Ovary (tissue), 9 donors: ENCODE results near the gene PTPRG. TPM values are rescaled to one million over a fixed set of nuclear protein-coding genes. Genes with fewer than 3 reads are reported as not detected.

Experiments used
- DNase-seq, 5 donors: peaks; one replicate each; pipeline ENCODE4 v3.0.0-alpha.2; 2019 to 2020
- H3K27ac ChIP-seq, 2 donors: fragments of 200-600 bp; one replicate each; pipeline versions ENCODE4 v1.5.1 to v1.8.0; 2019 to 2022
- H3K27me3 ChIP-seq: fragments of 200-600 bp; one replicate; pipeline ENCODE4 v1.8.0; 2022
- H3K36me3 ChIP-seq: fragments of 200-600 bp; sonication (generic); one replicate; pipeline ENCODE4 v1.5.1; 2019
- H3K4me1 ChIP-seq: one replicate; pipeline ENCODE4 v1.8.1; 2013; ENCODE audit warnings: mild to moderate bottlenecking, moderate library complexity; ENCODE audit not compliant: insufficient read depth
- H3K4me3 ChIP-seq: fragments of 200-600 bp; sonication (generic); one replicate; pipeline ENCODE4 v1.5.1; 2017
- H3K9me3 ChIP-seq, 2 donors: fragments of 200-600 bp in 1 of 2; sonication (generic) in 1 of 2; one replicate each; pipeline versions ENCODE4 v1.5.1 to v1.8.1; 2013 to 2019; ENCODE audit warnings: mild to moderate bottlenecking in 1 of 2, moderate library complexity in 1 of 2
- CTCF ChIP-seq, 3 donors: fragments of 450-650 bp in 2 of 3; fragments of 200-600 bp in 1 of 3; IDR thresholded peaks; one replicate each; pipeline versions ENCODE4 v1.5.1 to v1.8.0; 2016 to 2022; ENCODE audit warnings: antibody characterized with exemption in 3 of 3, mild to moderate bottlenecking in 1 of 3
- EP300 ChIP-seq: sonication (generic); formaldehyde crosslinking; IDR thresholded peaks from one replicate; pipeline ENCODE4 v1.6.1; 2017; ENCODE audit warnings: antibody characterized with exemption
- POLR2A ChIP-seq: fragments of 450-650 bp; IDR thresholded peaks from one replicate; pipeline ENCODE4 v1.6.1; 2017; ENCODE audit warnings: antibody characterized with exemption, mild to moderate bottlenecking, moderate library complexity
- WGBS, 3 donors: extraction: QIAGEN DNeasy Blood & Tissue Kit in 1 of 3; methylation state at CpG; one replicate each; pipeline versions ENCODE4 v1.1.5 to v1.1.7; 2013 to 2017; 5-methylcytosine and 5-hydroxymethylcytosine counted together
- intact Hi-C, 4 donors: fragments of 100-400 bp; cut with DNase I; formaldehyde crosslinking; loops; one replicate each; pipeline versions ENCODE4 v1.11.0 to v1.15.1; 2022 to 2023
- polyA plus RNA-seq, 2 donors: library from polyadenylated mRNA; stranded (reverse); fragments of 200-250 nt in 1 of 2; fragments of 350-450 nt in 1 of 2; fragmentation: Illumina TruSeq in 1 of 2; extraction: RNeasy Lipid Tissue Mini Kit (QIAGEN cat#74804) in 1 of 2; gene quantifications; one replicate each; pipeline ENCODE4 v1.2.3, GENCODE V29; 2013 to 2014
- total RNA-seq, 7 donors: library from RNA; depleted of rRNA in 2 of 7; stranded (reverse); fragments of >200 nt in 2 of 7; fragmentation: NEBNext Ultra II Directional in 3 of 7; extraction: Animal tissue kit (Norgen Biotek cat#: 25700) in 3 of 7; gene quantifications; one replicate each; pipeline versions ENCODE4 v1.1.0 to v1.2.4, GENCODE V29; 2016 to 2023
- donor health status: DM: no; HTN: no; CAD: no; lungs with moderate emphysema.
- donor health status: DM: no; HTN: no; CAD: no.
- donor health status: Bipolar disorder and iron deficiency.
- donor health status: DM: yes; HTN: yes; CAD: no.
- donor health status: DM: no; HTN: no; CAD: no.
- donor health status: DM: yes; HTN: yes; CAD: no.

The PTPRG gene
- total and polyA plus RNA-seq, 9 donors, result 18.2 to 87.9 (median 47.7) TPM

DNA sequence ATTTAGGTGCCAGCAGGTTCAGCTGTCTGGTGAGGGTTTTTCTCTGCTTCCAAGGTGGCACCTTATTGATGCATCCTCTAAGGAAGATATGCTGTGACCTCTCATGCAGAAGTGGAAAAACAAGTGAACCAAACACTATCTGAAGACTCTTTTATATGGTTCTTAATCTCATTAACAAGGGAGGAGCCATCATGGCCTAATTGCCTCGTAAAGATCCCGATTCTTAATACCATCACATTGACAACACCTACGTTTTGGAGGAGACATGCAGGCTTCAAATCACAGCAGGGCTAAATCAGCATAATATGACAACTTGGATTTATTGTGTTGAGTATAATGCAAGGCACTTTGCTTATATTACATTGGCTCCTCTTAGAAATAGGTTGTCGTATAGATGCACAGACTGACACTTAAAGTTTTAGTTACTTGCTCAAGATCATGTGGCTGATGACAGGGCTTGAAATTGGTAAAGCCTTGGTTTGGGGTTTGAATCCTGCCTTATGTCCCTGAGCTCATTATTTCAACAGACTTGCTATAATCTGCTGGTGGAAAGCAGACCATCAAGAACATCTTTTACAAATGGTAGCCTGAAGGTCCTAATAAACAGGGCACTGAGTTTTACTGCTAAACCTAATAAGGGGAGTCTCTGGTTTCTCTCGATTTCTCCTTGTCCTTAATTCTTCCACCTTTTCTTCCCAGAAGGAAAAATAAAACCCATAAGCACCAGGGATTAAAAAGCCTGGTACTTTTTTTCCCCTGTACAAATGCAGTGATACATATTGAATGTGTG, 88.2 kb downstream of the PTPRG start:
- no peaks in the 10 kb centered on the region for H3K27me3 ChIP-seq
- no peak overlapping the region for H3K27ac ChIP-seq
- no peak overlapping the region for H3K4me3 ChIP-seq
- H3K9me3 ChIP-seq, result no peaks in the 10 kb centered on the region
- no peak for TF ChIP-seq CTCF (IDR thresholded peaks at IDR 0.05)
- no peak for TF ChIP-seq POLR2A
- TF ChIP-seq EP300, result no peak
- peaks cover 3% of the 10 kb centered on the region for H3K4me1 ChIP-seq
- intact Hi-C loops, result no loop called here
- 76 to 77% (median 76%) methylated on average over 5 of the region's 5 CpGs for WGBS, 3 donors
- no peak for DNase-seq
- H3K36me3 ChIP-seq, result no peaks in the 10 kb centered on the region

- DNase-seq, result peak; percentile 63 to 83 (median 80)
Observed at GRCh38 chr3:61650276-61650675, 88.9 kb downstream of the PTPRG start.

DNA sequence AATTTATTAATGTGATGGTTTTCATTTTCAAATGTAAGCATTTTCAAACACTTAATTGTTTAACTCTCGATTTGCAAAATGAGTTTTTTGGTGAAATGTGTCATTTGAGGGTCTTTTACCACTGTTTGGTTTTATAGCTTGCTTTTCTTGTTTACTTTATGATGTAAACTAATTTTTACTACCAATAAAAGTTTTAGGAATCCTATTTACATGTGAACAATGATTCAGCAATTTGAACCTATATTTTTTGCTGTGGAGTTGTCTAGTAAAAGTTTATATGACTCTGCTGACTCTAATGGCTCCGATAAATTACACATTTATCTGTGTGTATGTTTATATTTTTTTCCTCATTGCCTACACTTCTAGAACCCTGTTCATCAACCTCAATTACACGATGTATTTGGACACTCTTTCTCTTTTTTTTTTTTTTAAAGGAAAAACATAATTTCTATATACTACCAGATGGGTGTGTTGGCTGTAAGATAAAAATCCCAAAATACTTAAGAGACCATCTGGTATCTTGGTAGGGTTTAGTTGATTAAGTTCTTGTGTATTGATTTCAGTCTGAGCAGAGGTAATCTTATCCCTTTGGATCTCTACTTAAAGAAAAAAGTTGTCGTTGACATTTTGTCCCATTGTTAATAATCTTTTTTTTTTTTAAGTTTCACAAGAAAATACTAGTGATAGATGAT, 89.5 kb downstream of the PTPRG start:
- Histone ChIP-seq H3K4me3 (no peak overlapping the region), H3K9me3 (no peaks in the 10 kb centered on the region), H3K4me1 (peaks cover 3% of the 10 kb centered on the region), H3K27me3 (no peaks in the 10 kb centered on the region), H3K36me3 (no peaks in the 10 kb centered on the region), H3K27ac (no peak overlapping the region)
- TF ChIP-seq EP300 (no peak), CTCF (IDR thresholded peaks at IDR 0.05) (no peak), POLR2A (no peak)
- intact Hi-C loops, result no loop called here
- 48 to 55% (median 53%) methylated on average over 4 of the region's 4 CpGs for WGBS, 3 donors
- no peak for DNase-seq

More at GRCh38 chr3:61650276-61650675, 88.9 kb downstream of the PTPRG start:
- Histone ChIP-seq H3K4me3 (no peak overlapping the region), H3K27ac (no peak overlapping the region), H3K9me3 (no peaks in the 10 kb centered on the region), H3K27me3 (no peaks in the 10 kb centered on the region), H3K36me3 (no peaks in the 10 kb centered on the region), H3K4me1 (peaks cover 3% of the 10 kb centered on the region)
- WGBS, 3 donors, result 12 to 48% (median 15%) methylated on average over 7 of the region's 7 CpGs
- TF ChIP-seq POLR2A, result no peak
- TF ChIP-seq CTCF (IDR thresholded peaks at IDR 0.05), result no peak
- TF ChIP-seq EP300, result no peak
- intact Hi-C loops, result no loop called here

GRCh38 chr3:61657689-61658088, 96.3 kb downstream of the PTPRG start:
- TF ChIP-seq EP300 (no peak), CTCF (IDR thresholded peaks at IDR 0.05) (no peak), POLR2A (no peak)
- Histone ChIP-seq H3K36me3 (no peaks in the 10 kb centered on the region), H3K4me1 (peaks cover 5% of the 10 kb centered on the region), H3K9me3 (no peaks in the 10 kb centered on the region), H3K4me3 (no peak overlapping the region), H3K27ac (no peak overlapping the region), H3K27me3 (no peaks in the 10 kb centered on the region)
- intact Hi-C loops, result no loop called here
- no peak for DNase-seq
- 62 to 75% (median 69%) methylated on average over 4 of the region's 4 CpGs for WGBS, 3 donors
